Osteoblast (primary cell): ENCODE measurements around the gene ITIH3. TPM values are rescaled to one million over a fixed set of nuclear protein-coding genes. Genes with fewer than 3 reads are reported as not detected.

Source experiments
- DNase-seq: peaks from one replicate; pipeline ENCODE4 v3.0.0; 2011; ENCODE audit warnings: low spot score, mixed read lengths; ENCODE audit not compliant: insufficient read length; ENCODE audit errors: missing footprints
- H2AFZ ChIP-seq: 2 replicates; pipeline ENCODE4 v1.6.0; 2011; ENCODE audit warnings: mild to moderate bottlenecking, low read length
- H3K27ac ChIP-seq: 2 replicates; pipeline ENCODE4 v1.5.1; 2011; ENCODE audit warnings: mild to moderate bottlenecking, low read depth, low read length, moderate library complexity
- H3K27me3 ChIP-seq: 2 replicates; pipeline ENCODE4 v1.6.0; 2012; ENCODE audit warnings: mild to moderate bottlenecking, control low read depth, inconsistent platforms, low read length, moderate library complexity; ENCODE audit not compliant: insufficient read depth
- H3K36me3 ChIP-seq: 2 replicates; pipeline ENCODE4 v1.5.1; 2011; ENCODE audit warnings: mild to moderate bottlenecking, low read length, control low read depth, moderate library complexity; ENCODE audit not compliant: insufficient read depth
- H3K4me1 ChIP-seq: 2 replicates; pipeline ENCODE4 v1.5.1; 2011; ENCODE audit warnings: mild to moderate bottlenecking, low read length, control low read depth, moderate library complexity; ENCODE audit not compliant: insufficient read depth
- H3K4me2 ChIP-seq: 2 replicates; pipeline ENCODE4 v1.6.0; 2011; ENCODE audit warnings: mild to moderate bottlenecking, low read length; ENCODE audit not compliant: insufficient read depth
- H3K4me3 ChIP-seq: fragments of 200-600 bp; sonication (generic); 3 replicates; pipeline ENCODE4 v1.5.1; 2012; ENCODE audit warnings: mild to moderate bottlenecking, low read length, inconsistent platforms; ENCODE audit not compliant: insufficient read depth
- H3K79me2 ChIP-seq: 2 replicates; pipeline ENCODE4 v1.6.0; 2012; ENCODE audit warnings: mild to moderate bottlenecking, low read length, control low read depth, inconsistent platforms; ENCODE audit not compliant: insufficient read depth
- H3K9me3 ChIP-seq: 2 replicates; pipeline ENCODE4 v1.5.1; 2011; ENCODE audit warnings: low read depth, low read length, control low read depth
- H4K20me1 ChIP-seq: 2 replicates; pipeline ENCODE4 v1.6.0; 2012; ENCODE audit warnings: mild to moderate bottlenecking, low read length, control low read depth; ENCODE audit not compliant: insufficient read depth
- CTCF ChIP-seq: IDR thresholded peaks from 2 replicates; pipeline ENCODE4 v1.5.1; 2011; ENCODE audit warnings: mild to moderate bottlenecking, low read depth, low read length, moderate library complexity; ENCODE audit errors: extremely low read depth
- total RNA-seq: library from RNA; depleted of rRNA; stranded (reverse); fragments of >200 nt; gene quantifications from 2 replicates; pipeline ENCODE4 v1.2.3, GENCODE V29; 2012

Gene ITIH3
- total RNA-seq, 1 donor = under 0.01 TPM

- H3K27me3 ChIP-seq = no peaks in the 10 kb centered on the region
- H3K4me3 ChIP-seq = no peak overlapping the region
- H2AFZ ChIP-seq = no peak overlapping the region
- no peak for DNase-seq
- H3K4me1 ChIP-seq = no peaks in the 10 kb centered on the region
- H4K20me1 ChIP-seq = no peaks in the 10 kb centered on the region
- no peak overlapping the region for H3K27ac ChIP-seq
- no peak overlapping the region for H3K4me2 ChIP-seq
- H3K79me2 ChIP-seq = peaks cover 3% of the 10 kb centered on the region
- TF ChIP-seq CTCF = no peak
- H3K9me3 ChIP-seq = no peaks in the 10 kb centered on the region
- peaks cover 28% of the 10 kb centered on the region for H3K36me3 ChIP-seq
Measured at GRCh38 chr3:52763466-52763865, 31.1 kb upstream of the ITIH3 start.

DNA sequence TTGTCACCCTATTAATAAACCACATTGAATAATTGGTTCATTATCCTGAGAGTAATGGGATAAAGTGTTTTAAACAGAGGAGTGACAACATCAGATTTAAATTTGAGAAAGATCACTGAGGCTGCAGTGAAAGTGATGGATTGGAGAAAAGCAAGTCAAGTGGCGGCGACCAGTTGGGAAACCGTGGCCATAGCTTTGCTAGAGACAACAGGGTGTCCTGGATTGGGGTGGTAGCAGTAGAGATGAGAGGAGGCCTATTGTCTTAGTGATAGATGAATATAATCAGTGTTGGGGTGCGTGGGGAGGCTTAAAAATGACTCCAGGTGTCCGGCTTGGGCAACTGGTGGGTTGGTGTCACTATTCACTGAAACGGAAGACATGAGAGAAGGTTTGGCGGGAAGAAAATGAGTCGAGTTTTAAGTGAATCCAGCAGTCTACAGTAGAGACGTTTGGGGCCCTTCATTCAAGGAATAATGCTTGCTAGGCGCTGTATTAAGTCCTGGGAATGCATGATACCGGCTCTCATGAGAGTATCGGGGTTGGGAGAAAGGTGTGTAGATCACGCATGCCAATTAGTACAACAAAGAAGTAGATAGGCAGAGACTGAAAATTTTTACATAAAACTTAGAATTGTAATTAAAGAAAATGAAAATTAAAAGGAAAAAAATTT lies 24.7 kb upstream of the ITIH3 start:
- H4K20me1 ChIP-seq = no peaks in the 10 kb centered on the region
- no peak for DNase-seq
- H3K4me1 ChIP-seq = peaks cover 9% of the 10 kb centered on the region
- H3K27ac ChIP-seq = peak overlapping the region; percentile 29
- peak overlapping the region; percentile 72 for H3K4me3 ChIP-seq
- H3K36me3 ChIP-seq = peaks cover 5% of the 10 kb centered on the region
- TF ChIP-seq CTCF = no peak
- H3K9me3 ChIP-seq = no peaks in the 10 kb centered on the region
- peak overlapping the region; percentile 95 for H2AFZ ChIP-seq
- H3K27me3 ChIP-seq = no peaks in the 10 kb centered on the region
- H3K4me2 ChIP-seq = peak overlapping the region; percentile 82
- peaks cover 18% of the 10 kb centered on the region for H3K79me2 ChIP-seq

GRCh38 chr3:52770496-52771333 lies 23.9 kb upstream of the ITIH3 start, which contains the start of gene NEK4:
NEK4 (minus strand) TSS chr3:52770940; CDS start chr3:52770746, 194 bp downstream.
- Histone ChIP-seq H3K4me3 (peak within 1 kb of the TSS; percentile 72), H3K27me3 (no peaks in the 10 kb centered on the region), H3K79me2 (peaks cover 18% of the 10 kb centered on the region), H3K9me3 (no peaks in the 10 kb centered on the region), H4K20me1 (no peaks in the 10 kb centered on the region), H3K4me1 (peaks cover 9% of the 10 kb centered on the region), H3K36me3 (no peaks in the 10 kb centered on the region), H3K27ac (peak within 1 kb of the TSS; percentile 29), H2AFZ (peak within 1 kb of the TSS; percentile 95), H3K4me2 (peak within 1 kb of the TSS; percentile 82)
- peak; percentile 97 for DNase-seq
- TF ChIP-seq CTCF = no peak

DNA sequence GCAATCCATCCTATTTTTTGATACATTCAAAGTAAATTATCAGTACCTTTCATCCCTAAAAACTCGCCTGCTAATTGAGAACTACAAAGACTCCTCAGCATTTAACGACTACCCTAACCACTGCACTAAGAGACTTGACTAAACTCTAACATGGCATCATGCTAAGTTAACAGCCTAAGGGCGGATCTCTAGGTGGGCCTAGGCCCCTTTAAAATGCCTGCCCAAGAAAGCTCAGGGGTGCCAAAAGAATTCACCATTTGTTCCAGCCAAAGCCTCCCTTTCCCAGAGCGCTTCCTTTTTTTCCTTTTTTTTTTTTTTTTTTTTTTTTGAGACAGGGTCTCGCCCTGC lies 23.3 kb upstream of the ITIH3 start:
- H3K79me2 ChIP-seq = peaks cover 18% of the 10 kb centered on the region
- no peaks in the 10 kb centered on the region for H3K27me3 ChIP-seq
- DNase-seq = no peak
- peak overlapping the region; percentile 29 for H3K27ac ChIP-seq
- peak overlapping the region; percentile 82 for H3K4me2 ChIP-seq
- TF ChIP-seq CTCF = no peak
- no peaks in the 10 kb centered on the region for H3K36me3 ChIP-seq
- H3K4me3 ChIP-seq = peak overlapping the region; percentile 72
- H3K9me3 ChIP-seq = no peaks in the 10 kb centered on the region
- peak overlapping the region; percentile 95 for H2AFZ ChIP-seq
- H4K20me1 ChIP-seq = no peaks in the 10 kb centered on the region
- H3K4me1 ChIP-seq = peaks cover 9% of the 10 kb centered on the region
